ENCODE results near the gene CDC123. TPM values are rescaled to one million over a fixed set of nuclear protein-coding genes. Genes with fewer than 3 reads are reported as not detected.

The CDC123 gene
- total and polyA plus RNA-seq, 2 experiments from 2014 or later, result 158 to 179 TPM

DNA sequence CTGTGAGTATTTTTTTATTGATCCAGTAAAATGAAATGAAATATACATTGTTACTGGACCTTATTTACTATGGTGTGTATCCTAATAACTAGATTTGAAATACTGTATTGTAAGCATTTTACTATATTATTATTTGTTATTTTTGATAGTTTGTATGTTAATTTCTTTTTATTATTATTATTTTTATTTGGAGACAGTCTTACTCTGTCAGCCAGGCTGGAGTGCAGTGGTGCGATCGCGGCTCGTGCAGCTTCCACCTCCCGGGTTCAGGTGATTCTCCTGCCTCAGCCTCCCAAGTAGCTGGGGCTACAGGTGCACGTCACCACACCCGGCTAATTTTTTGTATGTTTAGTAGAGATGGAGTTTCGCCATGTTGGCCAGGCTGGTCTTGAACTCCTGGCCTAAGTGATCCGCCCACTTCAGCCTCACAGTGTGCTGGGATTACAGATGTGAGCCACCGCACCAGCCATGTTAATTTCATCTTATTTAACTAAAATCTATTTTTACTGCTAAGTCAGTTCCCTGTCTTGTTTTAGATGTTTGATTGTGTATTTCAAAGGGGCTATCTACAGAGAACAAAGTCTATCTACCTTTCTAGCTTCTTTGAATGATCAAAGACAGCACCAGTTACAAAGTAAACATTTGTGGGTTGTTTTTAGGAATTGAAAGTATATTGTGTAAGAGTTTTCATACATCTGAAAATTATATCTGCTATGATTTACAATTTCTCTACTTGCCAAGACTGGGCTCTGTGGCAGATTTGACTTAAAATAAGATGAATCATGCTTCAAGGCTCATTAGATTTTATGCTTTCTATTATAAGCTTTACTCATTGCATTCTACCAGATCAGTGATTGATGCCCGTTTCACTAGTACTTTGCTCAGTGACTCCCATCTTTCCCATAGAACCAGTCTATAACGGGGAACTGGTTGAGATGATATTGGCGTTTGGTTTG lies 41.6 kb downstream of the CDC123 start (continued):
- no peak for TF ChIP-seq ZNF462 (CRISPR knock-in tag; IDR thresholded peaks at IDR 0.05)
- no peak for TF ChIP-seq EZH2phosphoT487 (IDR thresholded peaks at IDR 0.05; ENCODE audit: unreplicated experiment)

GRCh38 chr10:12238821-12239220 lies 42.8 kb downstream of the CDC123 start:
- H3K9me2 ChIP-seq (ENCODE audit: insufficient read depth), result no peaks in the 10 kb centered on the region
- H3K79me2 ChIP-seq (replicated peaks; ENCODE audit: insufficient read depth), result peaks cover 28% of the 10 kb centered on the region
- Mint-ChIP-seq H3K4me3 (no peak overlapping the region), H3K36me3 (ENCODE audit: low read depth) (peaks cover 73% of the 10 kb centered on the region), H3K4me1 (no peaks in the 10 kb centered on the region), H3K27me3 (ENCODE audit: insufficient read depth, low read depth, poor library complexity) (no peaks in the 10 kb centered on the region), H3K27ac (no peak overlapping the region; the same call in 1 of the 2 replicates), H3K9me3 (no peaks in the 10 kb centered on the region)
- H3K4me3 ChIP-seq, result no peak overlapping the region
- no peak overlapping the region for H3K27ac ChIP-seq (ENCODE audit: low read depth)
- H3K4me1 ChIP-seq (ENCODE audit: insufficient read depth), result no peaks in the 10 kb centered on the region
- H2AFZ ChIP-seq, result no peak overlapping the region
- H3K4me2 ChIP-seq, result no peak overlapping the region
- H3K36me3 ChIP-seq (ENCODE audit: insufficient read depth), result peaks cover 47% of the 10 kb centered on the region
- H4K20me1 ChIP-seq (replicated peaks; ENCODE audit: insufficient read depth), result peaks cover 5% of the 10 kb centered on the region; the same call in 1 of the 2 replicates
- ATAC-seq, result no peak
- TF ChIP-seq ZNF331 (CRISPR knock-in tag; IDR thresholded peaks at IDR 0.05; ENCODE audit: low read depth) (no peak), CREB1 (CRISPR knock-in tag; IDR thresholded peaks at IDR 0.05; ENCODE audit: low read depth) (no peak), REST (IDR thresholded peaks at IDR 0.05; ENCODE audit: unreplicated experiment) (no peak)
- no peaks in the 10 kb centered on the region for H3K27me3 ChIP-seq (ENCODE audit: insufficient read depth)
- DNase-seq (ENCODE audit: low spot score), result no peak
- 0 out of 2 replicates have a peak, but pooled peaks cover 4% of the 10 kb centered on the region for H3F3A ChIP-seq (replicated peaks; ENCODE audit: low read depth)

All from GM23338 (cell line).